CD14-positive monocyte (primary cell): Measurements from ENCODE around the gene ATF6B. TPM values are rescaled to one million over a fixed set of nuclear protein-coding genes. Genes with fewer than 3 reads are reported as not detected.

Experiments used
- DNase-seq, 3 donors: peaks; one replicate each; pipeline ENCODE4 v3.0.0-alpha.2; 2011 to 2022
- H2AFZ ChIP-seq: 2 replicates; pipeline ENCODE4 v1.6.0; 2012; ENCODE audit warnings: mild to moderate bottlenecking, low read depth, low read length, inconsistent platforms; ENCODE audit not compliant: insufficient read depth, poor library complexity, severe bottlenecking
- H3K27ac ChIP-seq, 2 donors: 1 replicate in 1 of 2; 2 replicates in 1 of 2; pipeline ENCODE4 v1.5.1; 2012 to 2013; ENCODE audit warnings: low read length in 2 of 2, control low read depth in 1 of 2, inconsistent platforms in 1 of 2, low read depth in 1 of 2, mild to moderate bottlenecking in 1 of 2
- H3K27me3 ChIP-seq, 2 donors: one replicate each; pipeline versions ENCODE4 v1.6.0 to v1.6.1; 2011 to 2013; ENCODE audit warnings: low read length in 2 of 2; ENCODE audit not compliant: control insufficient read depth in 2 of 2, insufficient read depth in 2 of 2
- H3K36me3 ChIP-seq, 2 donors: replicated peaks in 1 of 2; 1 replicate in 1 of 2; 2 replicates in 1 of 2; pipeline versions ENCODE4 v1.5.1 to v1.6.1; 2012 to 2013; ENCODE audit warnings: low read length in 2 of 2, control low read depth in 1 of 2, inconsistent platforms in 1 of 2, mild to moderate bottlenecking in 1 of 2; ENCODE audit not compliant: insufficient read depth in 2 of 2, control insufficient read depth in 1 of 2
- H3K4me1 ChIP-seq, 2 donors: 1 replicate in 1 of 2; 2 replicates in 1 of 2; pipeline versions ENCODE4 v1.5.1 to v1.6.1; 2012 to 2013; ENCODE audit warnings: low read length in 2 of 2, control low read depth in 1 of 2, inconsistent platforms in 1 of 2, mild to moderate bottlenecking in 1 of 2, moderate library complexity in 1 of 2; ENCODE audit not compliant: insufficient read depth in 2 of 2, control insufficient read depth in 1 of 2
- H3K4me2 ChIP-seq: replicated peaks from 2 replicates; pipeline ENCODE3; 2012; ENCODE audit warnings: low read length, moderate library complexity, mild to moderate bottlenecking; ENCODE audit not compliant: poor library complexity, severe bottlenecking; ENCODE audit errors: extremely low read depth
- H3K4me3 ChIP-seq, 3 experiments: fragments of 200-600 bp in 1 of 3; sonication (generic) in 1 of 3; replicated peaks in 1 of 3; 1 replicate in 2 of 3; 2 replicates in 1 of 3; pipeline ENCODE4 v1.5.1; 2011 to 2013; ENCODE audit warnings: low read length in 3 of 3, mild to moderate bottlenecking in 3 of 3, control low read depth in 2 of 3, low read depth in 2 of 3, inconsistent platforms in 1 of 3, moderate library complexity in 1 of 3
- H3K79me2 ChIP-seq: 2 replicates; pipeline ENCODE4 v1.6.0; 2012; ENCODE audit warnings: mild to moderate bottlenecking, control low read depth, inconsistent platforms, low read length, moderate library complexity; ENCODE audit not compliant: insufficient read depth
- H3K9ac ChIP-seq: 2 replicates; pipeline ENCODE4 v1.6.0; 2017; ENCODE audit warnings: low read length, mild to moderate bottlenecking; ENCODE audit not compliant: insufficient read depth, poor library complexity, severe bottlenecking
- H3K9me3 ChIP-seq, 2 donors: replicated peaks in 1 of 2; 1 replicate in 1 of 2; 2 replicates in 1 of 2; pipeline versions ENCODE4 v1.5.1 to v1.6.1; 2012 to 2013; ENCODE audit warnings: low read length in 2 of 2, control low read depth in 1 of 2; ENCODE audit not compliant: control insufficient read depth in 1 of 2, insufficient read depth in 1 of 2
- H4K20me1 ChIP-seq: 2 replicates; pipeline ENCODE4 v1.6.0; 2012; ENCODE audit warnings: mild to moderate bottlenecking, low read length, control low read depth, moderate library complexity; ENCODE audit not compliant: insufficient read depth
- H3K27ac Mint-ChIP-seq, 7 donors: one replicate each; pipeline ENCODE4 v1.8.0; 2020; ENCODE audit warnings: mild to moderate bottlenecking in 7 of 7, mixed read lengths in 7 of 7, moderate library complexity in 6 of 7, inconsistent platforms in 2 of 7
- H3K27me3 Mint-ChIP-seq, 3 donors: one replicate each; pipeline ENCODE4 v1.8.0; 2021 to 2022; ENCODE audit warnings: low read depth in 3 of 3, mild to moderate bottlenecking in 3 of 3, mixed read lengths in 3 of 3, moderate library complexity in 3 of 3, inconsistent platforms in 1 of 3
- H3K36me3 Mint-ChIP-seq, 2 donors: one replicate each; pipeline ENCODE4 v1.8.0; 2020; ENCODE audit warnings: mixed read lengths in 2 of 2, inconsistent platforms in 1 of 2, mild to moderate bottlenecking in 1 of 2
- H3K4me1 Mint-ChIP-seq: one replicate; pipeline ENCODE4 v1.8.0; 2020; ENCODE audit warnings: mild to moderate bottlenecking, mixed read lengths
- H3K4me3 Mint-ChIP-seq, 2 donors: one replicate each; pipeline ENCODE4 v1.8.0; 2020; ENCODE audit warnings: mild to moderate bottlenecking in 2 of 2, mixed read lengths in 2 of 2, moderate library complexity in 1 of 2
- H3K9me3 Mint-ChIP-seq, 7 donors: one replicate each; pipeline ENCODE4 v1.8.0; 2020 to 2022; ENCODE audit warnings: mixed read lengths in 7 of 7, mild to moderate bottlenecking in 6 of 7, moderate library complexity in 6 of 7, inconsistent platforms in 2 of 7
- CTCF ChIP-seq: fragments of 200-600 bp; IDR thresholded peaks from one replicate; pipeline ENCODE4 v1.8.0; 2022; ENCODE audit warnings: antibody characterized with exemption, mild to moderate bottlenecking
- WGBS: methylation state at CpG from one replicate; pipeline ENCODE4 v1.1.5; 2013; ENCODE audit warnings: missing lambda C conversion rate; ENCODE audit not compliant: insufficient coverage; 5-methylcytosine and 5-hydroxymethylcytosine counted together
- intact Hi-C, 2 donors: fragments of 100-400 bp; cut with micrococcal nuclease; formaldehyde crosslinking; loops; one replicate each; pipeline versions ENCODE4 v1.15.0 to v1.15.1; 2023
- polyA plus RNA-seq, 3 donors: library from polyadenylated mRNA; depleted of rRNA in 1 of 3; unstranded in 2 of 3; stranded (reverse) in 1 of 3; fragments of 300-500 nt in 2 of 3; fragments of >200 nt in 1 of 3; fragmentation: Illumina TruSeq in 2 of 3; gene quantifications; 1 replicate in 2 of 3; 2 replicates in 1 of 3; pipeline ENCODE4 v1.2.3, GENCODE V29; 2012 to 2021

ATF6B gene
- polyA plus RNA-seq, 3 donors, result 15.7 to 147 (median 17.8) TPM

GRCh38 chr6:32152769-32153563 is 24.9 kb upstream of the ATF6B start:
- Histone ChIP-seq H3K9me3 (peaks cover 0 to 11% of the 10 kb centered on the region in 2 donors), H4K20me1 (no peaks in the 10 kb centered on the region), H3K4me3 (no peak overlapping the region), H3K27me3 (peaks cover 29 to 59% of the 10 kb centered on the region in 2 donors), H3K79me2 (no peaks in the 10 kb centered on the region), H3K27ac (no peak overlapping the region), H3K36me3 (no peaks in the 10 kb centered on the region), H3K4me2 (peak overlapping the region; percentile 100), H3K4me1 (peaks cover 32 to 34% of the 10 kb centered on the region in 2 donors), H2AFZ (peak overlapping the region; percentile 97), H3K9ac (no peak overlapping the region)
- Mint-ChIP-seq H3K27ac (peak overlapping the region in 1 of 7 donors; percentile 61), H3K27me3 (peaks cover 51 to 72% (median 63%) of the 10 kb centered on the region in 3 donors), H3K9me3 (peaks cover 0 to 28% (median 11%) of the 10 kb centered on the region in 7 donors), H3K4me3 (peak overlapping the region; percentile 55 to 100), H3K36me3 (peaks cover 0 to 17% of the 10 kb centered on the region in 2 donors), H3K4me1 (peaks cover 38% of the 10 kb centered on the region)
- DNase-seq, result no peak
- intact Hi-C loops, result no loop called here
- TF ChIP-seq CTCF, result no peak
- WGBS, result 81% methylated on average over 16 of the region's 35 CpGs

GRCh38 chr6:32151863-32152768 is 24.1 kb upstream of the ATF6B start, which contains the start of gene PRRT1:
PRRT1 (minus strand) TSS chr6:32151939; CDS start chr6:32151827, 112 bp downstream.
- no peak within 1 kb of the TSS for H2AFZ ChIP-seq
- intact Hi-C loops, result no loop called here
- peaks cover 0 to 13% of the 10 kb centered on the region in 2 donors for H3K36me3 Mint-ChIP-seq

More at GRCh38 chr6:32151863-32152768, 24.1 kb upstream of the ATF6B start, which contains the start of gene PRRT1:
- H3K27me3 ChIP-seq, result peaks cover 36 to 68% of the 10 kb centered on the region in 2 donors
- H3K4me1 ChIP-seq, result peaks cover 33 to 37% of the 10 kb centered on the region in 2 donors
- no peaks in the 10 kb centered on the region for H3K36me3 ChIP-seq
- peaks cover 0 to 11% of the 10 kb centered on the region in 2 donors for H3K9me3 ChIP-seq
- no peak within 1 kb of the TSS for H3K4me2 ChIP-seq
- no peak for TF ChIP-seq CTCF
- no peak for DNase-seq
- no peak within 1 kb of the TSS for H3K4me3 ChIP-seq
- peaks cover 41% of the 10 kb centered on the region for H3K4me1 Mint-ChIP-seq
- H3K9ac ChIP-seq, result no peak within 1 kb of the TSS
- no peaks in the 10 kb centered on the region for H3K79me2 ChIP-seq
- H3K27me3 Mint-ChIP-seq, result peaks cover 60 to 81% (median 72%) of the 10 kb centered on the region in 3 donors
- 27% methylated on average over 1 of the region's 24 CpGs for WGBS
- H3K9me3 Mint-ChIP-seq, result peaks cover 0 to 29% (median 11%) of the 10 kb centered on the region in 7 donors
- no peak within 1 kb of the TSS for H3K27ac ChIP-seq
- H4K20me1 ChIP-seq, result no peaks in the 10 kb centered on the region
- H3K4me3 Mint-ChIP-seq, result peak within 1 kb of the TSS; percentile 49 to 100
- peak within 1 kb of the TSS in 2 of 7 donors; percentile 3 to 51 for H3K27ac Mint-ChIP-seq
